T-helper 2 cell (primary cell): ENCODE measurements around the gene CLDN11.

Experiments used
- DNase-seq, 5 experiments: peaks; one replicate each; pipeline versions ENCODE4 v3.0.0 to v3.0.0-alpha.2; 2012 to 2022

The CLDN11 gene

GRCh38 chr3:170428095-170428494, 9.4 kb downstream of the CLDN11 start:
- no peak for DNase-seq

- no peak for DNase-seq
These were observed 10.4 kb downstream of the CLDN11 start for GRCh38 chr3:170429050-170429449.

- DNase-seq, result no peak
These were observed 12.4 kb downstream of the CLDN11 start for GRCh38 chr3:170431054-170431453.

GRCh38 chr3:170432416-170432815, 13.7 kb downstream of the CLDN11 start:
- DNase-seq, result no peak

- DNase-seq, result no peak
These were observed 18.0 kb downstream of the CLDN11 start for GRCh38 chr3:170436697-170437096.

GRCh38 chr3:170437176-170437575, 18.5 kb downstream of the CLDN11 start:
- DNase-seq, result no peak

- DNase-seq, result no peak
These were observed 19.2 kb downstream of the CLDN11 start for GRCh38 chr3:170437696-170438407.

GRCh38 chr3:170438836-170439235, 20.2 kb downstream of the CLDN11 start:
- no peak for DNase-seq

GRCh38 chr3:170440344-170440743, 21.7 kb downstream of the CLDN11 start:
- no peak for DNase-seq

GRCh38 chr3:170441412-170441811, 22.7 kb downstream of the CLDN11 start:
- no peak for DNase-seq

GRCh38 chr3:170442947-170443346, 24.3 kb downstream of the CLDN11 start:
- no peak for DNase-seq

- no peak for DNase-seq
These were observed 24.8 kb downstream of the CLDN11 start for GRCh38 chr3:170443457-170443856.

- no peak for DNase-seq
These were observed 29.9 kb downstream of the CLDN11 start for GRCh38 chr3:170448584-170448983.

- DNase-seq, result no peak
These were observed 31.4 kb downstream of the CLDN11 start for GRCh38 chr3:170450039-170450438.

GRCh38 chr3:170454509-170454908, 35.8 kb downstream of the CLDN11 start:
- DNase-seq, result no peak

GRCh38 chr3:170458285-170458684, 39.6 kb downstream of the CLDN11 start:
- no peak for DNase-seq

GRCh38 chr3:170463011-170463410, 44.3 kb downstream of the CLDN11 start:
- DNase-seq, result no peak

GRCh38 chr3:170465955-170466354, 47.3 kb downstream of the CLDN11 start:
- no peak for DNase-seq

GRCh38 chr3:170467007-170467406, 48.3 kb downstream of the CLDN11 start:
- DNase-seq, result no peak

- no peak for DNase-seq
These were observed 49.0 kb downstream of the CLDN11 start for GRCh38 chr3:170467571-170468147.

GRCh38 chr3:170469151-170470062, 50.7 kb downstream of the CLDN11 start:
- no peak for DNase-seq

GRCh38 chr3:170470063-170471016, 51.7 kb downstream of the CLDN11 start:
- DNase-seq, result no peak
